Right kidney (tissue), 1 donor: Measurements from ENCODE around the gene SUCLA2.

Source experiments
- DNase-seq: peaks from one replicate; pipeline ENCODE4 v3.0.0-alpha.2; 2016

SUCLA2 gene

GRCh38 chr13:47904891-47905290 is 96.2 kb downstream of the SUCLA2 start:
- DNase-seq: no peak

DNA sequence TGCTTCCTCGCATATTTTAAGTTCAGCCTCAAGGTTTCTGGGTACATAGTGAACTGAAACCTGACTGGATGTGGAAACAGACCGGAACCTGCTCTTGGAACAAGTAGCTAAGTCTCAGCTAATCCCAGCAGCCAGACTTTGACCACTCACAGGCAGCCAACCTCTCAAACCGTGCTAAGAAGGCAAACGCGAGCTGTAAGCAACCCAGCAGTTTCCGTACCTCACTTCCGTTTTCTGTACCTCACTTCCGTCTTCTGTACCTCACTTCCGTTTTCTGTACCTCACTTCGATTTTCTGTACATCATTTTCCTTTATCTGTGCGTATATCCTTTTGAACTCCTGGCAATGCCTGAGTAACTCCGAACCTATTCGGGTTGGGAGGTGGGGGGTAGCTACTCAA is 96.8 kb downstream of the SUCLA2 start:
- DNase-seq: no peak

DNA sequence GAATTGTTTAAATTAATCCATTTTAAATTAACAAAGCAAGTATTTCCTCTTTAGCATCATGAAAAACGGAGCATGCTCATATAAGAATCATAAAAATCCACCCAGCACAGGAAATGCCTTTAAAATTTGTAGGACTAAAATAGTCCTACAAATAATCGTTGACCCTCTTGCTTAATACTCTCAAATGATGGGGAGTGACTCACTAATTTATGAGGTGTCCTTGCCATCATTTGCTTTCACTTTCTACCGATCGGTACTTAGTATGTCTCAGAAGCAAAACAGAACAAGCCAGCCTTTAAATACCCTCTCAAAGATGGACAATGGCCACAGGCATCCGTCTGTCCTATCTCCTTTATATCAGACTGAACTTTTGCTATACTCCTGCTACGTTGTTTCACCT is 97.2 kb downstream of the SUCLA2 start:
- DNase-seq: no peak

DNA sequence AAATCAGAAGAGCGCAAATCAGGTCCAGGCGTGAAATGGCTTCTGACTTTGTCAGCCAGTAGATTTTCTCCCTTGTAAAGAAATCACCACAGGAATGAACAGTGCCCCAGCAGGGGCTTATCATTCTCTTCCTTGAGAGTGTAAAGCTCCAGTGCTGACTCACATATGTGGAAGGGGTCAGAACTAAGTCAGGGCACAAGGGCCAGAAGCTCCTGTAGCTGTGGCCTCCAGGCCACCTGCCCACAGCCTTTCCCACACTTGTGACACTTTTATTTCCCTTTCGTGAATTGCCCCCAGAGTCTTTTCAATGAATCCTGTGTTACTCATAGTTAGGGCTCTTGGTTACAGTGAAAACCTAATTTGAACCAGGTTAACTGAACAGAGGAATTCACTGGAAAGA is 99.6 kb downstream of the SUCLA2 start:
- DNase-seq: no peak

DNA sequence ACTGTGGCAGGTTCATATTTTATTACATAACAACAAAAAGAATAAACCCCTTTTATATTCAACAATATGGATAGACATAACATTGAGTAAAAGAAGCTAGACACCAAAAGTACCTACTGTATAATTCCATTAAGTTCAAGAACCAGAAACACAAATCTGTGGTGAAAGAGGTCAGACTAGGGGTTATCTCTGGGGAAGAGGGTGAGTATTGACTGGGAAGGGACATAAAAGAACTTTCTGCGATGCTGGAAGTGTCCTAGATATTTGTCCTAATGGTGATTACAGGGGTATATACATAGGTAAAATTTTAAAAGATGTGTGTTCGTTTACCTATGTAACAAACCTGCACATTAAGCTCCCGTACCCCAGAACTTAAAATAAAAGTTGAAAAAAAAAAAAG is 103.0 kb downstream of the SUCLA2 start:
- no peak for DNase-seq

- no peak for DNase-seq
These were observed 103.5 kb downstream of the SUCLA2 start for GRCh38 chr13:47897411-47898050.

DNA sequence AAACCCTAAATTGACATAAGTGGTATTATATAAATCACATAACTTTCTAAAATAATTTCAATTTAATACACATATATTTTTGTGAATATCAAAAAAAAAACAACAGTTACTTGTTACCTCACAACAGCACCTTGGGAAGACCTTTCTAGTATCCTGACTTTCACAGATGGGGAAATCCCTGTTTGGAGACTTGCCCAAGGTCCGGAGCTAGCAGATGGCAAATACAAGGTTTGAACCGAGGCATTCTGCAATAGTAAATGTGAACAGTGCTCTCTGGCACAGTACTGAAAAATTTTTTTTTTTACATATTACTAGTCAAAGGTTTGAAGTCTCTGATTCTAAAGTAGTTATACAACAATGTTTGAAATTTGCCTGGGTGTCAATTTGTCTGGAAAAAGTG is 104.5 kb downstream of the SUCLA2 start:
- DNase-seq: no peak

GRCh38 chr13:47896111-47896510 is 105.0 kb downstream of the SUCLA2 start:
- DNase-seq: no peak

GRCh38 chr13:47893527-47893926 is 107.5 kb downstream of the SUCLA2 start:
- DNase-seq: no peak
